SK-N-SH treated with all-trans-retinoic acid at 6 μM for 48 hours (cell line): ENCODE data around the gene CEMIP.

Experiments used
- ARNTL ChIP-seq: fragments of 450-650 bp; formaldehyde crosslinking; IDR thresholded peaks from 2 replicates; pipeline ENCODE4 v1.5.0; 2020; ENCODE audit warnings: low read depth, mild to moderate bottlenecking, moderate library complexity, borderline replicate concordance
- BACH2 ChIP-seq: fragments of 250-450 bp; sonication (Bioruptor Pico); IDR thresholded peaks from 2 replicates; pipeline ENCODE4 v1.9.0; 2021; ENCODE audit warnings: mild to moderate bottlenecking, borderline replicate concordance
- CSDC2 ChIP-seq: fragments of 250-450 bp; sonication (Bioruptor Pico); IDR thresholded peaks from 2 replicates; pipeline ENCODE4 v1.5.0; 2020; ENCODE audit warnings: mild to moderate bottlenecking, moderate library complexity
- ESRRG ChIP-seq: fragments of 250-450 bp; sonication (Bioruptor Pico); IDR thresholded peaks from 2 replicates; pipeline ENCODE4 v1.6.1; 2021; ENCODE audit warnings: mild to moderate bottlenecking
- OSR1 ChIP-seq: fragments of 250-450 bp; sonication (Bioruptor Pico); IDR thresholded peaks from 2 replicates; pipeline ENCODE4 v1.8.0; 2022; ENCODE audit warnings: moderate library complexity, mild to moderate bottlenecking, inconsistent platforms
- RARB ChIP-seq: fragments of 250-450 bp; sonication (Bioruptor Pico); IDR thresholded peaks from 2 replicates; pipeline ENCODE4 v1.8.0; 2021; ENCODE audit warnings: mild to moderate bottlenecking, moderate library complexity
- ZFP3 ChIP-seq: fragments of 250-450 bp; sonication (Bioruptor Pico); IDR thresholded peaks from 2 replicates; pipeline ENCODE4 v1.5.0; 2020; ENCODE audit warnings: mild to moderate bottlenecking, moderate library complexity
- ZFP30 ChIP-seq: fragments of 450-650 bp; formaldehyde crosslinking; IDR thresholded peaks from 2 replicates; pipeline ENCODE4 v1.5.0; 2022; ENCODE audit warnings: mild to moderate bottlenecking, moderate library complexity
- ZNF565 ChIP-seq: fragments of 450-650 bp; formaldehyde crosslinking; conservative IDR thresholded peaks from 2 replicates; pipeline ENCODE4 v1.5.0; 2020; ENCODE audit warnings: low read depth, mild to moderate bottlenecking, moderate library complexity
- ZNF70 ChIP-seq: fragments of 450-650 bp; formaldehyde crosslinking; IDR thresholded peaks from 2 replicates; pipeline ENCODE4 v1.5.0; 2020; ENCODE audit warnings: mild to moderate bottlenecking, moderate library complexity
- TF ChIP-seq, protein P1 (sequence below): fragments of 250-450 bp; sonication (Bioruptor Pico); IDR thresholded peaks from 2 replicates; pipeline ENCODE4 v1.8.0; 2020; ENCODE audit warnings: mild to moderate bottlenecking, moderate library complexity, borderline replicate concordance
- TF ChIP-seq, protein P2 (sequence below): fragments of 250-450 bp; sonication (Bioruptor Pico); IDR thresholded peaks from 2 replicates; pipeline ENCODE4 v1.5.1; 2020; ENCODE audit warnings: low read depth, mild to moderate bottlenecking, moderate library complexity
- TF ChIP-seq, protein P3 (sequence below): fragments of 250-450 bp; sonication (Bioruptor Pico); IDR thresholded peaks from 2 replicates; pipeline ENCODE4 v1.5.1; 2021; ENCODE audit warnings: mild to moderate bottlenecking, moderate library complexity
- TF ChIP-seq, protein P4 (sequence below): fragments of 250-450 bp; sonication (Bioruptor Pico); IDR thresholded peaks from 2 replicates; pipeline ENCODE4 v1.8.0; 2021; ENCODE audit warnings: low read depth, mild to moderate bottlenecking, moderate library complexity, borderline replicate concordance

DNA sequence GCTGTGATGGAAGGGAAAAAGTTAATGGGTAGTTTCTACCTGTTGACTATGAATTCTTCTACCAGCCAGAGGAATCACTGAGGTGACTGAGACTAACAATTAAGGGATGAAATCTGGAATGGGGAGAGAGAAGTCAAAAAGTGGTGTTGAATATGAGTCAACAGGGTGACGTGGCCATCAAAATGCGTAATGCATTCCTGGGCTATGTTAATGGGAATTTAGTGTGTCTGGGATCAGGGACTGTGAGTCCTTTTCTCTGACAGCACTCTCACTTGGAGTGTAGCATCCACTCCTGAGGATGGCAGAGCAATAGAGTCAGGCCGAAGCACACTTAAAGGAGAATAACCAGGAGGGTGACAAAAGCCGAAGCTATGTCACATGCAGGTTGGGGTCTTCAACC, 150.1 kb downstream of the CEMIP start:
- TF ChIP-seq RARB (CRISPR knock-in tag), result no peak
- TF ChIP-seq BACH2 (CRISPR knock-in tag), result no peak
- TF ChIP-seq ZFP30 (CRISPR knock-in tag), result no peak
- TF ChIP-seq, protein P1, sequence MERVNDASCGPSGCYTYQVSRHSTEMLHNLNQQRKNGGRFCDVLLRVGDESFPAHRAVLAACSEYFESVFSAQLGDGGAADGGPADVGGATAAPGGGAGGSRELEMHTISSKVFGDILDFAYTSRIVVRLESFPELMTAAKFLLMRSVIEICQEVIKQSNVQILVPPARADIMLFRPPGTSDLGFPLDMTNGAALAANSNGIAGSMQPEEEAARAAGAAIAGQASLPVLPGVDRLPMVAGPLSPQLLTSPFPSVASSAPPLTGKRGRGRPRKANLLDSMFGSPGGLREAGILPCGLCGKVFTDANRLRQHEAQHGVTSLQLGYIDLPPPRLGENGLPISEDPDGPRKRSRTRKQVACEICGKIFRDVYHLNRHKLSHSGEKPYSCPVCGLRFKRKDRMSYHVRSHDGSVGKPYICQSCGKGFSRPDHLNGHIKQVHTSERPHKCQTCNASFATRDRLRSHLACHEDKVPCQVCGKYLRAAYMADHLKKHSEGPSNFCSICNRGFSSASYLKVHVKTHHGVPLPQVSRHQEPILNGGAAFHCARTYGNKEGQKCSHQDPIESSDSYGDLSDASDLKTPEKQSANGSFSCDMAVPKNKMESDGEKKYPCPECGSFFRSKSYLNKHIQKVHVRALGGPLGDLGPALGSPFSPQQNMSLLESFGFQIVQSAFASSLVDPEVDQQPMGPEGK (CRISPR knock-in tag), result no peak
- TF ChIP-seq ARNTL (CRISPR knock-in tag), result no peak
- TF ChIP-seq, protein P2, sequence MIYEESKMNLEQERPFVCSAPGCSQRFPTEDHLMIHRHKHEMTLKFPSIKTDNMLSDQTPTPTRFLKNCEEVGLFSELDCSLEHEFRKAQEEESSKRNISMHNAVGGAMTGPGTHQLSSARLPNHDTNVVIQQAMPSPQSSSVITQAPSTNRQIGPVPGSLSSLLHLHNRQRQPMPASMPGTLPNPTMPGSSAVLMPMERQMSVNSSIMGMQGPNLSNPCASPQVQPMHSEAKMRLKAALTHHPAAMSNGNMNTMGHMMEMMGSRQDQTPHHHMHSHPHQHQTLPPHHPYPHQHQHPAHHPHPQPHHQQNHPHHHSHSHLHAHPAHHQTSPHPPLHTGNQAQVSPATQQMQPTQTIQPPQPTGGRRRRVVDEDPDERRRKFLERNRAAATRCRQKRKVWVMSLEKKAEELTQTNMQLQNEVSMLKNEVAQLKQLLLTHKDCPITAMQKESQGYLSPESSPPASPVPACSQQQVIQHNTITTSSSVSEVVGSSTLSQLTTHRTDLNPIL (CRISPR knock-in tag), result no peak
- TF ChIP-seq ESRRG (CRISPR knock-in tag), result no peak
- no peak for TF ChIP-seq OSR1
- no peak for TF ChIP-seq CSDC2
- TF ChIP-seq ZNF70 (CRISPR knock-in tag), result no peak
- TF ChIP-seq, protein P3, sequence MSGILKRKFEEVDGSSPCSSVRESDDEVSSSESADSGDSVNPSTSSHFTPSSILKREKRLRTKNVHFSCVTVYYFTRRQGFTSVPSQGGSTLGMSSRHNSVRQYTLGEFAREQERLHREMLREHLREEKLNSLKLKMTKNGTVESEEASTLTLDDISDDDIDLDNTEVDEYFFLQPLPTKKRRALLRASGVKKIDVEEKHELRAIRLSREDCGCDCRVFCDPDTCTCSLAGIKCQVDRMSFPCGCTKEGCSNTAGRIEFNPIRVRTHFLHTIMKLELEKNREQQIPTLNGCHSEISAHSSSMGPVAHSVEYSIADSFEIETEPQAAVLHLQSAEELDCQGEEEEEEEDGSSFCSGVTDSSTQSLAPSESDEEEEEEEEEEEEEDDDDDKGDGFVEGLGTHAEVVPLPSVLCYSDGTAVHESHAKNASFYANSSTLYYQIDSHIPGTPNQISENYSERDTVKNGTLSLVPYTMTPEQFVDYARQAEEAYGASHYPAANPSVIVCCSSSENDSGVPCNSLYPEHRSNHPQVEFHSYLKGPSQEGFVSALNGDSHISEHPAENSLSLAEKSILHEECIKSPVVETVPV (CRISPR knock-in tag), result no peak
- TF ChIP-seq ZNF565, result no peak
- TF ChIP-seq ZFP3 (CRISPR knock-in tag), result no peak
- TF ChIP-seq, protein P4, sequence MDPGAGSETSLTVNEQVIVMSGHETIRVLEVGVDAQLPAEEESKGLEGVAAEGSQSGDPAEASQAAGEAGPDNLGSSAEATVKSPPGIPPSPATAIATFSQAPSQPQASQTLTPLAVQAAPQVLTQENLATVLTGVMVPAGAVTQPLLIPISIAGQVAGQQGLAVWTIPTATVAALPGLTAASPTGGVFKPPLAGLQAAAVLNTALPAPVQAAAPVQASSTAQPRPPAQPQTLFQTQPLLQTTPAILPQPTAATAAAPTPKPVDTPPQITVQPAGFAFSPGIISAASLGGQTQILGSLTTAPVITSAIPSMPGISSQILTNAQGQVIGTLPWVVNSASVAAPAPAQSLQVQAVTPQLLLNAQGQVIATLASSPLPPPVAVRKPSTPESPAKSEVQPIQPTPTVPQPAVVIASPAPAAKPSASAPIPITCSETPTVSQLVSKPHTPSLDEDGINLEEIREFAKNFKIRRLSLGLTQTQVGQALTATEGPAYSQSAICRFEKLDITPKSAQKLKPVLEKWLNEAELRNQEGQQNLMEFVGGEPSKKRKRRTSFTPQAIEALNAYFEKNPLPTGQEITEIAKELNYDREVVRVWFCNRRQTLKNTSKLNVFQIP (CRISPR knock-in tag), result no peak
